ENCODE results near the gene SEL1L3.

SEL1L3 gene

GRCh38 chr4:25847329-25847728, 15.5 kb downstream of the SEL1L3 start:
- no peak for DNase-seq (ENCODE audit: low spot score)

- DNase-seq (ENCODE audit: low spot score), result no peak
Measured at GRCh38 chr4:25845841-25846653, 16.7 kb downstream of the SEL1L3 start.

GRCh38 chr4:25844961-25845712, 17.7 kb downstream of the SEL1L3 start:
- no peak for DNase-seq (ENCODE audit: low spot score)

- peak; percentile 14 for DNase-seq (ENCODE audit: low spot score)
Measured at GRCh38 chr4:25843340-25844097, 19.3 kb downstream of the SEL1L3 start.

- DNase-seq (ENCODE audit: low spot score), result no peak
Measured at GRCh38 chr4:25842229-25842845, 20.5 kb downstream of the SEL1L3 start.

DNA sequence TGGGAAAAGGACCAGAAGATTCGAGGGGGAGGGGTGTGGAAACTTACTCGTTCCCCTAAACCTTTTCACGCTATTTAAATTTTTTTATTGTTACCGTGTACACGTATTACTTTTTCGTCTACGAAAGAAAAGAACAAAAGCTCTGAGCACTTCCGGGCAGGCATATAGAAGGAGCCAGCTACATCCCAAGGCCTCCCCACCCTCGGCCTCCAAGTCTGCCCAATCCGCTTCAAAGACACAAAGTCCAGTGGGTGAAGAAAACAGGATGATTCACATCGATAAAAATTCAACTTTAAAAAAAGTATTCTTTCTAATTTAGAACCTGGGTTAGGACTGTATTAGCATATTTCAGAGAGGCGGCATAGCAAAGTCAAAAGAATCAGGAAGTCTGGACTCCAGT, 23.1 kb downstream of the SEL1L3 start:
- DNase-seq (ENCODE audit: low spot score), result no peak

DNA sequence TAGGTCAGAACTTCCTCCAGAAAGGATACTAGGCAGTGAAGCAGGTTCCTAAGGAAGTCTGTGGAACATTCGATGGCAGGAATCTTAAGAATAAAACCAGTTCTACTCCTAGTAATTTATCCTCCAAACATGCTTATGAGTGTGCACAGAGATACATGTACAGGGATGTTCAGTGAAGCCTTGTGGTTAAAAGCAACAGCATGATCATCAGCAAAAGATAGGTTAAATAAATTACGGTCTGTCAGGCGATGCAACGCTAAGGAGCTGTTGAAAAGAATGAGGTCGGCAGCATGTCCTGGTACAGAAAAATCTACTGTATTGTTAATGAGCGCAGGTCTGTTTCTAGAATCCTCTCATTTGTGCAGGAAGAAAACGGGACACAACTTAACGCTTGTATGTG, 23.6 kb downstream of the SEL1L3 start:
- no peak for DNase-seq (ENCODE audit: low spot score)

- no peak for DNase-seq (ENCODE audit: low spot score)
Measured at GRCh38 chr4:25838526-25838925, 24.3 kb downstream of the SEL1L3 start.

DNA sequence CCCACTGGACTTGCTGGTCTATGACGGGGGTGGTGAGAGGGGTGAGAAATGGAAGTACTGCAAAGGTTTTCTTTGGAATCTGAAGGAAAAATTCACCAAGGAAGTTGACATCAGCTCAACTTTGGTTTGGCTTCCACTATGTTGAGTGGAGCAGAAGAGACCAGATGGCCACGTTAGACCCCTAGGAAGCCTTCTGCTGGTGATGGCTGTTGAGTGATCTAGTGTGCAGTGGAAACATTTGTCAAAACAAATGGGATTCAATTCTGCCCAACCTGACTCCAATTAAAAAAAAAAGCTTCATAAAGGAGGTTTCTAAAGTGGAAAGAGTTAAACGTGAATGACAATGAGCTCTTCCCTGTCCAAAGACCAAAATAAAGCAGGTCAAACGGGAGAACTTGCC, 25.7 kb downstream of the SEL1L3 start:
- DNase-seq (ENCODE audit: low spot score), result no peak

GRCh38 chr4:25835384-25835783, 27.4 kb downstream of the SEL1L3 start:
- DNase-seq (ENCODE audit: low spot score), result no peak

GRCh38 chr4:25834411-25835107, 28.2 kb downstream of the SEL1L3 start:
- no peak for DNase-seq (ENCODE audit: low spot score)

GRCh38 chr4:25830548-25830947, 32.2 kb downstream of the SEL1L3 start:
- DNase-seq (ENCODE audit: low spot score), result no peak

DNA sequence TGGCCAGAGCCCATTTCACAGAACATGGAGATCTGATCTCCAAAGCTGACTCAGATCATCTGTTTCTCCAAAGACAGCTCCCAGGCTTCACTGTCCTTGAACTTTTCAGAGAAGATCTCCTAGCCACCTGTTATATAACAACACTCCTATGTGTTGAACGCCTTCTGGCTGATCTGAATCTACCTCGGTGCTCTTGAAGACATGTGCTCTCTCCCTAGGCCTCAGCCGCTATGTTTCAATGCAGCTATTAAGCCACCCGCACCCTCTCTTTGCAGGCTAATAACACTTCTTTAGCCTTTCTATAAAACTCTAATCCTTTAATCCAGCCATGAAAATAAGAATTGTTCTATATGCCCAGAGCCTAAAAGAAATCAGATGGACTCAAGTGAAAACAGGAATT, 34.9 kb downstream of the SEL1L3 start:
- no peak for DNase-seq (ENCODE audit: low spot score)

- DNase-seq (ENCODE audit: low spot score), result no peak
Measured at GRCh38 chr4:25827373-25827772, 35.4 kb downstream of the SEL1L3 start.

GRCh38 chr4:25826074-25826752, 36.6 kb downstream of the SEL1L3 start:
- no peak for DNase-seq (ENCODE audit: low spot score)

DNA sequence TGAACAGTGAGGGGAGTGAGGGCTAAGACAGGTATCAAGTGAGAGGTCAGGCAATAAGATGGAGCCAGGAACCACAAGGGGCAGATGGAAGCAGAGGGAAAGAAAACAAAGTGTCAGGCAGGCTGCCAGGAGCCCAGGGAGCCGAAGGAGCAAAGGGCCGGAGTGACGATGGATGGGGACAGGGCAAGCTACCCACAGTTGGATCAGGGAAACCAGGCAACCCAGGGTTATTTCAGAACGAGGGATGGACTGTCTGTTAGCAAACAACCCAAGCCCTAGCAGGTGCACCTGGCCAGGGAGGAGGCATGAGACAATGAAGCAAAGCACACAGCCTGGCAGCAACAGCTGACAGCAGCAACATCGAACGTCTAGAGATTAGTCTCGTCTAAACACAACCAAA, 39.2 kb downstream of the SEL1L3 start:
- no peak for DNase-seq (ENCODE audit: low spot score)

GRCh38 chr4:25821899-25822298, 40.9 kb downstream of the SEL1L3 start:
- no peak for DNase-seq (ENCODE audit: low spot score)

- no peak for DNase-seq (ENCODE audit: low spot score)
Measured at GRCh38 chr4:25821267-25821666, 41.5 kb downstream of the SEL1L3 start.

GRCh38 chr4:25818876-25819275, 43.9 kb downstream of the SEL1L3 start:
- DNase-seq (ENCODE audit: low spot score), result no peak

GRCh38 chr4:25818371-25818871, 44.4 kb downstream of the SEL1L3 start:
- no peak for DNase-seq (ENCODE audit: low spot score)
